ENCODE data around the gene AGBL5.
"Not testable (repeated sequence)": the region's sequence is repeated elsewhere in the genome, so short reads cannot be mapped to it uniquely, and the experiment has no call there.

The AGBL5 gene

DNA sequence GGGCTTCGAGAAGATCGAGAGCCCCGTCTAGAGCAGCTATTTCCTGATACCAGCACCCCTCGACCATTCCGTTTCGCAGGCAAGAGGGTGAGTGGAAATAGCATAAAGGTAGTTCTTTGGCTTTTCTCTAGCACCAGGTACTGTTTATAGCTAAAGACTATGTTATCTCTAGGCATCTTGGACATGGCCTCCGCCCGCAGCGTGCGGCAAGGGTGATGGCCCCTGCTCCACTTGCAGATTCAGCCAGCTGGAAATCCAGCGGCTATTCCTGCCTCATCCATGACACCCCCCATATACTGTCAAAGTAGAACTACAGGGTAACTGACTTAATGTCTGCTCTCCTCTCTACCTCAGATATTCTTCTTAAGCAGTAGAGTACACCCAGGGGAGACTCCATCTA lies 3.3 kb downstream of the AGBL5 start:
- no peak for DNase-seq

DNA sequence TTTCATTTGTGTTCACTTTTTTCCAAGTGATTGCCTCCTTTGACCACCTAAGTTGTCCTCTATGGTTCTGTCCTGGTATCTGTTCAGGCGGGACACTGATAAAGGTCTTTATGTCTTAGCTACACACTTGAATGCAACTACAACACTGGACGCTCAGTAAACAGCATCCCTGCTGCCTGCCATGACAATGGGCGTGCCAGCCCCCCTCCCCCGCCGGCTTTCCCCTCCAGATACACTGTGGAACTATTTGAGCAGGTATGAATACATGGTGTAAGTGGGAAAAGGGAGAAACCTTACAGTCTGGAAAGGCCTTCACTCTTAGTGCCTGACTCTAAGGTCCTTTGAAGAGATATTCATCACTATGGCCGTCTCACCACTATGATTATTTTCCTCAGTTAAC lies 5.7 kb downstream of the AGBL5 start:
- DNase-seq: no peak

DNA sequence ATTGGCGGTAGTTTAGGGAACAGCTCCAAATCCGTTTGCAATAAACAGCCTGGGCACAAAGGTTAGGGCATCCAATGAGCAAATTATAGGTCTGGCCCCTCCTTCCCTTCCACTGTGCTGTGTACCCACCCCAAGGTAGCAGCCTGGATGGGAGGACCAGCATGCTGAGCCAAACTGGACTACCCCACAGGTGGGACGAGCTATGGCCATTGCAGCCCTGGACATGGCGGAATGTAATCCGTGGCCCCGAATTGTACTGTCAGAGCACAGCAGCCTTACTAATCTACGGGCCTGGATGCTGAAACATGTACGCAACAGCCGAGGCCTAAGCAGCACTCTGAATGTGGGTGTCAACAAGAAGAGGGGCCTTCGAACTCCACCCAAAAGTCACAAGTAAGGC lies 6.7 kb downstream of the AGBL5 start:
- DNase-seq: no peak

DNA sequence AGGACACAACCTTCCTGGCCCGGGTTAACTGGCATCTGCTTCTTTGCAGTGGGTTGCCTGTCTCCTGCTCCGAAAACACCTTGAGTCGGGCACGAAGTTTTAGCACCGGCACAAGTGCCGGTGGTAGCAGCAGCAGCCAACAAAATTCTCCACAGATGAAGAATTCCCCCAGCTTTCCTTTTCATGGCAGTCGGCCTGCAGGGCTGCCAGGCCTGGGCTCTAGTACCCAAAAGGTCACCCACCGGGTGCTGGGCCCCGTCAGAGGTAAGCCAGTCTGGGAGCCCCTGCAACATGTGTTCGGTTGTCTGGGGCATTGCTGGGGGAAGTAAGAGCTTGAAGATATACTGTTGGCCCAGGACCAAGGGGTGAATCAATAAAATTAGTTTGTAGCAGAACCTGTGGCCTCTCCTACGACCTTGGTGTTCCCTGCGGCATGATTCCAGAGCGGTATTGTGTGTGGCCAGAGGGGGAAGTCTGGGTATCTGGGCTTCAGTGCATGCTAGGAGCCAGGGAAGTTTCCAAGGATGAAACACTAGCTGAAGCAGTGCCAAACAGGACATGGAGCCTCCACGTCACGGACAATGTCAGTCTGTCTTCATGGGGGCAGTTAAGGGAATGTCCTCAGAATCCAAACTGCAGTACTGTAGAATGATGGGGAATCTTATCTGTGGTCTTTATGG lies 7.8 kb downstream of the AGBL5 start:
- no peak for DNase-seq

DNA sequence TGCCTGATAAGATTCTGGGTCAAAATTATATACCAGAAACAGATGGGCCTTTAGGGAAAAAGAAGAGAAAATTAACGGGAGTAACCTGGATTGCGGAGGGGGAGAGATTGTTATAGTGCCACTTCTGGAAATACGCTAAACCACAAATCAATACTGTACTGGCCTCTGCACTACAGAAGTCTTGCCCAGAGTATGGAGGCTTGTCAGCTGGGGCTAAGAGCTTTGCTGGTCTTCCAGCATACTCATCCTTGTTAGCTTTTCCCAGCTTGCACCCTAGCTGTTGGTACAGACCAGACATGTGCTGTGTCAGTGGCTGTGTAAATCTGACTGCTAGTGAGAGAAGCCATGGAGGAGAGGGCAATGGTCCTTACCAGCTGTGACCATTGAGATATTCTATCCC lies 8.9 kb downstream of the AGBL5 start:
- no peak for DNase-seq

DNA sequence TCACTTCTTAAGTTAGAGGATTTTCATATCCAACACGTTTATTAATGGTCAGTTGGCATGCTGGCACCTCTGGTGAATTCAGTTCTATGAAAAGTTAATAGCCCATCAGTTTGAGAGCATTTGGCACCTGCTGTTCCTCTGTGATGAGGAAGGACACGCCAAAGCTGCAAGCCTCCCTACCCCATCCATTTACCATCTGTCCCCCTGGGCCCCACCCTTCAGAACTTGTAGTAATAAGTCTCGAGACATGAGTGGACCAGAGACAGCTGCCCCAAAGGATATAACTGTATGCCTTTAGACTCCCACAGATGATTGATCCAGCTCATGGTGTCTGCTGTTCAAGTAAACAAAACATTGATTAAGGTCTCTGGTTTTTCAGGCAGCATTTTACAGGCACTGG lies 13.7 kb downstream of the AGBL5 start:
- no peak for DNase-seq

DNA sequence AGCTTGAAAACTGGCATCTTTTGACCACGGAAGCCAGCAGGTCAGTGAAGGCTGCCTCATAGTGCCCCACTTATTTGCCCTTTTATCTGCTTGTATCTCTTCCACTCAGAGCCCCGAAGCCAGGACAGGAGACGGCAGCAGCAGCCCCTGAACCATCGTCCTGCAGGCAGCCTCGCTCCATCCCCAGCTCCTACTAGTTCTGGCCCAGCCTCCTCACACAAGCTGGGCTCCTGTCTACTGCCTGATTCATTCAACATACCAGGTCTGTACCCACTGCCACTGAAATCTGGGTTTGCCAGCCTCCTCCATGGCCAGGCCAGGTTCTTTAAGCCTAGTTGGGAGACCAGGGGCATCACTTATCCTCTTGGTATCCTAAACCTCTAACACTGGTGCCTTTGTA lies 15.9 kb downstream of the AGBL5 start:
- DNase-seq: no peak

DNA sequence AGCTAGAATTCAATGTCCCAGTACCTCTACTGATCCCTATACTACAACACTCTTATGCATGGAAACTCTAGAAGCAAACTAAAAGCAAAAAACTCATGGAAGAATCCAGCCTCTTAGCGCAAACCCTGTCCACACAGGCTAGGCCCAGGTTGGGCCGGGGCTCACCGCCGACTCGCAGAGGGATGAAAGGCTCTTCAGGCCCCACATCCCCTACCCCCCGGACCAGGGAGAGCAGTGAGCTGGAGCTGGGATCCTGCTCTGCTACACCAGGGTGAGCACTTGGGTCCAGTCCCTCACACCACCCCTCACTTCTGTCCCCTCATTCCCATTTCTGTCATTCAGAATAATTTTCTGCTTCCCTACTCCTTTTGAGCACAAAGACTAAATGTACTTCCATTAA lies 18.0 kb downstream of the AGBL5 start:
- no peak for DNase-seq

DNA sequence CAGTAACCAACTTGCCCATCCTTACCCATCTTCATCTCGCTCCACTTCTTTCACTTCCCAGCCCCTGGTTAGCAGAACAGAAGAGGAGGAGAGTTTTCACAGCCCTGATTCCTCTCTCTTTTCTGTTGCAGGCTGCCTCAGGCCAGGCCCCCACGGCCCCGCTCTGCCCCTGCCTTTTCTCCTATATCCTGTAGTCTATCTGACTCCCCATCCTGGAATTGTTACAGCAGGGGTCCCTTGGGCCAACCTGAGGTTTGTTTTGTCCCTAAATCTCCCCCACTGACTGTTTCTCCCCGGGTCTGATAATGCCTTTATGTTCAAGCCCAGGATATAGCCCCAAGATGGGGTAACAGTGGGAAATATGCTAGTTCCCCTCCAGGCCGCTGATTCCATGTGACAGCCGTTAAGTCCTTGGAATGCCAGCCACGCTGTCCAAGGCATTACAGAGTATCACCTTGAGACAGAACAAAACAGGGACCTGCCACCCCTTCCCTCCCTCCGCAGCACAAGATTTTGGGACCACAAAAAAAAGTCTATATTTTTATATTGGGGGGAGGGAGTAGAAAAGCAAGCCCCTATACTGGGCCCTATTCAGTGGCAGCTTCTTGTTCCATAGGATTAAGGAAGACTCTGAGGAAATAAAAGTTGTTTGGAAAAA lies 18.6 kb downstream of the AGBL5 start:
- DNase-seq: no peak

DNA sequence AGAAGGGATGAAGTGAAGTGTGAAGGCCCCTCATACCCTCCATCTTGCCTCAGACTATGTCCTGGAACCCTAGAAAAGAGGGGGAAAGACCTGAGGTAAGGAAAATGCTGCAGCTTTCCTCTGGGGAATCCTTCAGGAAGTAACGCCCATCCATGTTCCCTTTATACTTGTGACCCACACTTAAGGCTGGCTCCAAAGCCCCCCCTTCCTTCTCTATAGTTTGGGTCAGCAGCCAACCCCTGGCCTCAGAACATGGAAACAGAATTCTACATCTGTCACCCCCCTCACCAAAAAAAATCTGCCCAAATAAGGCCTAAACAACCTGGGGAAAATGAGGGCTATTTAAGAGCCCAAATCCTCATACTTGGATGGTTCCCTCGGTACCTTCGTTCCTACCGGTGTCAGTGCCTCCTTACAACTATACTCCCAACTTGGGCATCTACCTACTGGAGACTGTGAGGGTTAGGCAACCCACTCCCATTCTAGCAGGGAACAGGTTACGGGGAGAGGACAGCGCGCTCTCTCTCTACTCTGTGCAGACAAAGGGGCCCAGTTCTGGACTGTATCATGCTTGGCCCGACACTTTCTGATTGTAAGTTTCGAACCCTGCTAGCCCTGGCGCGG lies 19.3 kb downstream of the AGBL5 start:
- DNase-seq: no peak

DNA sequence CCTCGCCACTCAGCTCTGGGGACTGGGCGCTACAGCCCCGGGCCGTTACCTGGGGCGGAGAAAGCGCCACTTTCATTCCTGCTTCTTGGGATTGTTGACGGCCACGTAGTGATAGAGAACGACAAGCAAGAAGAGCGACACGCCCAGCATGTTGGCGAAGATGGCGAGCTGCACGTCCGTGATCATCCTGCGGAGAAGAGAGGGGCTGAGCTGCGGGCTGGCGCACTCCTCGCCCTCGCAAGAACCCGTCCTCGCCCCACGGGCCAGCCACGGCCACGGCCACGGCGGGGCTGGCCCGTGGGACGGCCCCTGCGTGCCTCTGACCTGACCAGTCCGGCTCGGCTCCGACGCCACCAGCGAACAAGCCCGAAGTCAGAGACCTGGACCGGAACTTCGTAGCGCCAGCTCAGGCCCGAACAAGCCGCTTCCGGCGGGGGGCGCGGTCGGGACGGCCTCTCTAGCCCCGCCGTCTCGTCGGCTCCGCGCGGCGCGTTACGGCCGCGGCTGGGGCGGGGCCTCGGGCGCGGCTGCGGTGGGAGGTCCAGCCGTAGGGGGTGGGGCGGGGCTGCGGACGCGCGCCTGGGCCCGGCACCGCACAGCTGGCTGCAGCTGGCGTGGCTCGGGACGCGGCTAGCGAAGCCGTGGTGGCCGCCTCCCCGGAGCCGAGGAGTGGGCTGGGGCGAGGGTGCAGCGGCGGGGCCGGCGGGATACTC lies 20.0 kb downstream of the AGBL5 start, which contains the start of gene OST4:
Gene OST4 (minus strand): TSS at position 378 of the 713 bp plus-strand sequence.
- DNase-seq: peak; percentile 68

DNA sequence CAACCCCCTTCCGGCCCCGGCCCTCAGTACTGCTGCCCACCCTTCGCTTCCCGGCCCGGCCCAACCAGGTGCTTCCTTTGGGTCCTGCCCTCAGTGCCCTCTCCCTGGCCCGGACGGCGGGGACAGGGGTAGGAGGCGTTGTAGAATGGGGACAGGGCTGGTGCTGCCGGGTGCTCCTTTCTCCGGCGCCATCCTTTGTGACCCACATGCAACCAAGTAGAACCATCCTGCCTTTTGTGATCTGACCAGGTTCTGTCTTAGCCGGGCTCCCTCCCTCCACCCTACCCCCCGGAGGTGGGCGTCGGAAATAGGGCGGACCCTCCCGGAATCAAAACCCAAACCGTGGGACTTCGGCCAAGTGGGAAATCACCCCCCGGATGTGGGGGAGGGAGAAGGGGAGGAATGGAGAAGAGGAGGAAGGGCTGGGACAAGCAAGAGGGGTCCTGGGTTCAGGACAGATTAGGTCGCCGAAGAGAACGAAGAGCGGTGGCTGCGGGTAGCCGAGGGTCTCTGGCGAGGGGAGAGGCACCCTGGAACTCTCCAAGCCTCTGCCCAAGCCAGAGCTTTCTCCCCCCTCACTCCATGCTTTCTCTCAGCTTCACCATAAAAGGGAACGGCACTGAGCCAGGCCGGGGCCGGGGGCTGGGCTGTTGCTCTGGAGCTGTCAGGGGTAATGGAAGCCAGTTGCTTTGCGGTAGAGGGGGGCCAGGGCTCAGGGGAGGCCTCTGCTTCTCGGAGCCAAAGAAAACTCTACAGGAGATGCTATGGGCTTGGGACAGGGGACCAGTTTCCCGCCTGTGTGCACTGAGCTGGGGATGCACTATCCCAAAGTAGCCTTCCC lies 20.7 kb downstream of the AGBL5 start:
- DNase-seq: no peak

DNA sequence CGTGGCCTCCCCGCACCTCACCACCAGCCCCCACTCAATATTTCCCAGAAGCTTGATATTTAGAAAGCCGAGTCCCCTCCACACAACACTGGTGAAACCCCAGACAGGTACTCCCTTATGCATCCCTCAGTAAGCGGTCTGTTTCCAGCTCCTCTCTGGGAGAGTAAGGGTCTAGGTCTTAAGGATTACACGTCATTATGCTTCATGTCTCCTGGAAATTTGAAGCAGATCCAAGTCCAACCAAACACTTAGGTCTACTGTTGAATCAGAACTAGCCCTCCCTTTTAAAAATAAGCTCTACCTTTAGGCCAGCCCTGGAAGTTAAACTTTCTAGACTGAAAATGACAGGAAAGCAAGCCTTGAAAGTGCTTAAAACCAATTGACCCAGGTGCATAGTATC lies 21.5 kb downstream of the AGBL5 start:
- no peak for DNase-seq

DNA sequence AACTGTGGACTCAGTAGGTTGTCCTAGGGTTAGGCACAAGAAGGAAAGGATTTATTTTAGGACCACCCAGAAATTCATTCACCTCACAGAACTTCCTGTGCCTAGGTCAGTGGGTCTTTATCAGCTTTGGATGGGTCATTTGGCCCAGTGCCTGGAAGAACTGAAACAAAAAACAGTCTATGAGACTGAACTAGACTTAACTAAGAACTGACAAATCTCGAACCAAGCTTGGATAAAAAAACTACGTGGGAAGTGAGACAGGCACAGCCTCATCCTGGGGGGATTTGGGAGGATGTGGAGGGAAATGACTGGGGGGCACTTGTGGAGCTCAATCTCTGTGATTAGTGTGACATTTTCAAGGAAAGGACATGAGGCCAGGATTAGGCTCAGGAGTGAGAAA lies 22.3 kb downstream of the AGBL5 start:
- DNase-seq: no peak

DNA sequence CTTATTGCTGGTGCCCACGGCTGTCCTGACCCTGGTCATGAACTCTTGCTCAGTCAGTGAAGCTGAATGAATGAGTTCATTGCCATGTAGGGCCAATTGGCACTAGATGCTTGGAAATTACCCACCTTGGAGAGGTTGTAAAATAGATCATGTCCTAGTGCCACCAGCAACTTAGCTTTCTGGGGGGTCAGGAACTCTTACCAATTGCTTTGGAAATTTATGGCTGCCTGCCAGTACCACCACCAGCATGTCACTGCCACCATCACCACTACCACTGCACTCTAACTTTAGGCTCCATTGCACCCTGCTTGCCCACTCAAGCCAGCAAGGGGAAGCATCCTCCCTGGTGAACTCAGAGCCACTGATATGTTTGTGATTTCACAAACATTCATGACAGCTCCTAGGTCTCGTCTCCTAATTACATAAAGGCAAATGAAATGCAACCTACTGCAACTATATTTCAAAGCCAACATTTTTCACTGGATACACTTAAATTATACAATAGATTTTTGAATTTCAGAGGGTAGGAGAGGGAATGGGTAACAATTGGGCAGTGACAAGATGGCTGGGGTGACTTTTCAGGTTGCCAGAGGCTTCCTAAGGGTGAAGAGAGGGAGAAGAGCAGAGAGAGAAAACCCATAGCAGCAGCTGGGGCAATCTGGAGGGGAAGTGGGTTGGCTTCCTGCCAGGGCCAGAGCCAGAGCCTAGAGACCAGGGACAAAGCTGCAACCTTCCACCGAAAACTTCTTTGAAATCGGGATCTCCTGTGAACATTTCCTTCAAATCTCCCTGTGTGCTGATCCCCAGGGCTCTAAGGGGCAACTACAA lies 23.5 kb downstream of the AGBL5 start:
- no peak for DNase-seq

DNA sequence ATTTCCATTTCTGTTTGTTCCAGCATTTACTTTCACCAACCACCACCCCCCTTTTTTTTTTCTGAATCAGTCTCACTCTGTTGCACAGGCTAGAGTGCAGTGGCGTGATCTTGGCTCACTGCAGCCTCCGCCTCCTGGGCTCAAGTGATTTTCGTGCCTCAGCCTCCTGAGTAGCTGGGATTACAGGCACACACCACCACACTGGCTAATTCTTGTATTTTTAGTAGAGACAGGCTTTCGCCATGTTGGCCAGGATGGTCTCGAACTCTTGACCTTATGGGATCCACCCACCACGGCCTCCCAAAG lies 24.1 kb downstream of the AGBL5 start:
- not testable (repeated sequence) for DNase-seq

DNA sequence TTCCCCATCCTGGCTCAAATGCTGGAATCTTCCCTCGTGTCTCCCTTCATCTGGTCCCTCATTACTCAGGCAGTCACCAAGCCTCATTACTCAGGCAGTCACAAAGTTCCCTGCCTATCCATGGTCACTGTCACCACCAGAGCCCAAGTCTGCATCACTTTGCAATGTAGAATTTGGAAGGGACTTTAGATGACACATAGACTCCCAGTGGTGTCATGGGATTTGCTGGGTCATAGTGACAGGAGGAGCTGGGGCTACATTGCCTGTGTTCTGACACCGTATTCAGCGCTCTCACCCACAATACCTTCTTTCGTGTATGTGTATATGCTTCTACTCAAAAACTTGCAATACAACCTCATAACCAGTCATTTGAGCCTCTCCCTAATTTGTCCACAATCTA lies 24.9 kb downstream of the AGBL5 start:
- DNase-seq: no peak

DNA sequence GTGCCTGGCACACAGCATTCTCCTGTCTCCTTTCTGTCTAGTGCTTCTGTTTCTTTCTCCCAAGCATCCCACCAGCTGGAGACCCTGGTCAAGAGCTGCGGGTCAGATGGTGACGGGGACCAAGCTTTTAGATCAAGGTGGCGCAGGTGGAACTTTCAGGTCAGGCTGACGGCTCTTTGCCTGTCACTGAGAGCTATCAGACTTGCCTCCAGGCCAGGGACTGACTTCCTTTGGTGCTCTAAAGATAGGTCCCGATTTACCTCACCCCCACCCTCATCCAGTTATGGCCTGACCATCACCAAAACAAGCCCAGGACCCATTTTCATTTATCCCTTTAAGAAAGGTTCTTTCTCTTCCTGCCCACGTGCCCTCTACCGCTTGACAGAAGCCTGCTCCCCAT lies 25.8 kb downstream of the AGBL5 start:
- DNase-seq: no peak

DNA sequence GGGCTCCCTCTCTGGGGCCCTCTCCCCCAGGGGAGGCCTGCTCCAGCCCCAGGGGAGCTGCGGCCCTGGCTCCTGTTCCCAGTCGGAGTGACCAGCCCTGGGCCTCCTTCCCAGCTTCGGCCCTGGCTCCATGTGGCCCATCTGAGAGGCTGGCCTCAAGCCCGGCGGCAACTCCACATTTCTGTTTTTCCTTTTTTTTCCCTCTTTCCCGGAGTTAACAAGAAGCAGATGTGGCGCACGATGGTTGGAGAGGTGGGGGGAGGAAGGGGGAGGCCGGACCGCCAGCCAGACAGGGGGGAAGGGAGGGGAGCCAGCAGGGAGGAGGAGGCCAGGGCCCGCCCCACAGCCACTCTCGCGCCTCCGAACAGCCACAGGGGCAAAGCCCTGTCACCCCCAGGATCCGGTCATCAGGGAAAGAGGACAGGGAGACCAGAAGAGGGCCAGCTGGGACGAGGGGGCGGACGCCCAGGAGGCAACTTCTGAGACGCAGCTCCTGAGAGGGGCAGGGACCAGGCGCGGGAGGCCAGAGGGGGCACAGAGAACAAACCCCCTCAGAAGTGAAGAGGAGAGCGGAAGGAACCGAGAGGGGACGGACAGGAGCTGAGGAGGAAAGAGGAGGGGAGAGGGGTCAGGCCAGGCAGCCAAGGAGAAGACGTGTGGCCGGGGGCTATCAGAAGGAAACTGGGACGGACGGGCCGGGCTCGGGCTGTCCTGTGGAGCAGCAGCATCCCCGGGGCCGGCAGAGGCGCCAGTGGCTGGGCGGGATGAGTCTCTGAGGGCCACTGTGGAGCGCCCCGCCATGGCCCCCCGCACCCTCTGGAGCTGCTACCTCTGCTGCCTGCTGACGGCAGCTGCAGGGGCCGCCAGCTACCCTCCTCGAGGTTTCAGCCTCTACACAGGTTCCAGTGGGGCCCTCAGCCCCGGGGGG lies 27.1 kb downstream of the AGBL5 start, which contains the start of gene EMILIN1:
Gene EMILIN1 (plus strand): TSS at position 349 of the 928 bp plus-strand sequence. CDS start 451 bp downstream, at position 800.
- no peak for DNase-seq

DNA sequence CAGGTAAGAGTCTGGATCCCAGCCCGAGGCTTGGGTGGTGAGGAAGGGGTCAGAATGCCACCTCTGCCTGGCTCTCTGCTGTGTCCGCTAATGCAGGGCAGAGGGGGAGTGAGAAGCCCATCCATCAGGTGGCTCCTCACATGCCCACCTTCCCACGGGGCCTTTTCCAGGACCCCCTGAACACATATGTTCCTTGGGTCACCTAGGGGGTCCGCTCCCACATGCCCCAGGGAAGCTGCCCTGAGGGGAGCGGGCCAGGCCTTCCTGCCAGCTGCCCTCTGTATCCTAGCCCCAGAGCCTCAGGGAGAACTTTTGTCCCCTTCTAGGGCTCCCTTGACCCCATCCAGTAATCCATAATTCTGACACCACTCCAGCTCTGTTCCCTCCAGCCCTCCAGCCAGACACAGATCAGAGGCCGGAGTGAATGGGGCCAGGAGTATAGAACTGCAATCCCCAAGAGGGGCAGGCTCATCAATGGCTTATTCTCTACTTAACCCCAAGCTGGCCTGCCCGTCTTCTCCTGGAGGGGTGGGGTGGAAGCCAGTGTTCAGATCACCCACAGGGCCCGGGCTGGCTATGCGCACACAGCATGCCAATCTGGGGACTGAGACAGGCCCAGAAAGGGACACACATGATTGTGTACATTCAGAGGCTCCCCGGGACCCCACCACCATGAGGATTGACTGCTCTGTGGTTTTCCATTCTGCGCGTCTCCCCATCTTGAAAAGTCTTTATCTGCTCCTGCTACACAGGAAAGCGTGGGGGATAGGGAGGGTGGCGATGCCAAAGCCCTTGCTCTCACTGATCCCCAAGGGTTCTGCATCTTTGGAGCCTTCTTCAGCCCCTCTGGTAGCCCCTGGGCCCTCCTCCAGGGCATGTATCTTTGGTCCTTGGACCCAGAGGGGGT lies 28.0 kb downstream of the AGBL5 start:
- no peak for DNase-seq
